Mucosa of stomach (tissue), 1 donor: ENCODE data around the gene MAPKBP1.

Source experiments
- H3K27me3 ChIP-seq: one replicate; pipeline ENCODE4 v1.7.0; 2013; ENCODE audit warnings: mild to moderate bottlenecking, low read length; ENCODE audit not compliant: control insufficient read depth, insufficient read depth
- H3K36me3 ChIP-seq: one replicate; pipeline ENCODE4 v1.7.0; 2013; ENCODE audit warnings: low read length; ENCODE audit not compliant: control insufficient read depth, insufficient read depth
- H3K4me1 ChIP-seq: one replicate; pipeline ENCODE4 v1.7.0; 2013; ENCODE audit warnings: mild to moderate bottlenecking, low read length; ENCODE audit not compliant: control insufficient read depth, insufficient read depth
- H3K4me3 ChIP-seq: one replicate; pipeline ENCODE4 v1.7.0; 2013; ENCODE audit warnings: low read length
- H3K9ac ChIP-seq: one replicate; pipeline ENCODE4 v1.7.0; 2013; ENCODE audit warnings: mild to moderate bottlenecking, low read length, moderate library complexity
- H3K9me3 ChIP-seq: one replicate; pipeline ENCODE4 v1.7.0; 2013; ENCODE audit warnings: mild to moderate bottlenecking, low read length, moderate library complexity; ENCODE audit not compliant: control insufficient read depth
- donor health status: Pancreatic carcinoma.

The MAPKBP1 gene

DNA sequence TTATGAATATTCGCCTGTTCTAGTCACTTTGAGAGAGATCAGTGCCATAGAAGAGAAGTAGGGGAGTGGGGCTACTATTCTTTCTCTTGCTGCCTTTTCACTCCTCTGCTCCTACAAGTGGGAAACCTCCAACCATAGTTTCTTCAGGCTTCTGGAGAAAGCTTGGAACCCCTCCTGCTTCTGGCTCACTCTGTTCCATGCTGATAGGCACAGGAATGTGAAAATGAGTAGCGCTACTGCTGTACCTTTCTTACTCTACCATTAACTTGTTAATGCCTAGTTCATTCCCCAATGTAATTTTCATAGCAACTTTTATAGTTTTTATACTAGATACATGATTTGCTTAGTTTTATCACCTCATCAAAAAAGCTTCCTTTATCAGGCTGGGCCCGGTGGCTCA is 26.9 kb downstream of the MAPKBP1 start:
- H3K4me3 ChIP-seq: no peak overlapping the region
- no peak overlapping the region for H3K9ac ChIP-seq
- H3K36me3 ChIP-seq: no peaks in the 10 kb centered on the region
- H3K9me3 ChIP-seq: no peaks in the 10 kb centered on the region
- H3K27me3 ChIP-seq: no peaks in the 10 kb centered on the region
- H3K4me1 ChIP-seq: peaks cover 14% of the 10 kb centered on the region

- no peak overlapping the region for H3K9ac ChIP-seq
- peaks cover 12% of the 10 kb centered on the region for H3K4me1 ChIP-seq
- no peaks in the 10 kb centered on the region for H3K27me3 ChIP-seq
- H3K36me3 ChIP-seq: no peaks in the 10 kb centered on the region
- no peaks in the 10 kb centered on the region for H3K9me3 ChIP-seq
- no peak overlapping the region for H3K4me3 ChIP-seq
Measured at GRCh38 chr15:41801850-41802455, 27.7 kb downstream of the MAPKBP1 start.

GRCh38 chr15:41804361-41804760 is 30.1 kb downstream of the MAPKBP1 start:
- Histone ChIP-seq H3K27me3 (no peaks in the 10 kb centered on the region), H3K4me3 (no peak overlapping the region), H3K4me1 (peaks cover 7% of the 10 kb centered on the region), H3K9ac (no peak overlapping the region), H3K36me3 (no peaks in the 10 kb centered on the region), H3K9me3 (no peaks in the 10 kb centered on the region)

GRCh38 chr15:41804916-41805666 is 30.8 kb downstream of the MAPKBP1 start:
- no peaks in the 10 kb centered on the region for H3K36me3 ChIP-seq
- H3K9me3 ChIP-seq: no peaks in the 10 kb centered on the region

DNA sequence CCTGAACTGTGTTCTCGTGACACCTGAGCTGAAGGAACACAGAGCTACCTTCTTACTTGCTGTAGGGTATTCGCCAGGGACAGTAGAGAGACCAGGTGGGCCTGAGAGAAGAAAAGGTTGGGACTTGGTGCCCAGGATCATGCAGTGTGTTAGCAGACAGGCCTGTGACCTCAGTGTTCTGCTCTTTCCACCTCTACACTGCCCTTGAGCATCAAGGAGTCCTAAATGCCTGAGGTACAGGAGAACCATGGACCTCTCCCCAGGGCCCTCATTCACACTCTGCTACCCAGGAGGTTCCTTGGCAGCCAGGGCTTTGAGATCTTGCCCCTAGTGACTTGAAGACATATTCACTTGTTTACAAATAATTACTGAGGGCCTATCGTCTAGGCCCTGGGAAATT is 31.4 kb downstream of the MAPKBP1 start:
- H3K27me3 ChIP-seq: no peaks in the 10 kb centered on the region
- H3K4me1 ChIP-seq: peaks cover 7% of the 10 kb centered on the region
- no peak overlapping the region for H3K9ac ChIP-seq
- H3K9me3 ChIP-seq: no peaks in the 10 kb centered on the region
- no peaks in the 10 kb centered on the region for H3K36me3 ChIP-seq
- no peak overlapping the region for H3K4me3 ChIP-seq

More at GRCh38 chr15:41804916-41805666, 30.8 kb downstream of the MAPKBP1 start:
- H3K4me3 ChIP-seq: no peak overlapping the region
- H3K27me3 ChIP-seq: no peaks in the 10 kb centered on the region
- no peak overlapping the region for H3K9ac ChIP-seq
- H3K4me1 ChIP-seq: peaks cover 7% of the 10 kb centered on the region

DNA sequence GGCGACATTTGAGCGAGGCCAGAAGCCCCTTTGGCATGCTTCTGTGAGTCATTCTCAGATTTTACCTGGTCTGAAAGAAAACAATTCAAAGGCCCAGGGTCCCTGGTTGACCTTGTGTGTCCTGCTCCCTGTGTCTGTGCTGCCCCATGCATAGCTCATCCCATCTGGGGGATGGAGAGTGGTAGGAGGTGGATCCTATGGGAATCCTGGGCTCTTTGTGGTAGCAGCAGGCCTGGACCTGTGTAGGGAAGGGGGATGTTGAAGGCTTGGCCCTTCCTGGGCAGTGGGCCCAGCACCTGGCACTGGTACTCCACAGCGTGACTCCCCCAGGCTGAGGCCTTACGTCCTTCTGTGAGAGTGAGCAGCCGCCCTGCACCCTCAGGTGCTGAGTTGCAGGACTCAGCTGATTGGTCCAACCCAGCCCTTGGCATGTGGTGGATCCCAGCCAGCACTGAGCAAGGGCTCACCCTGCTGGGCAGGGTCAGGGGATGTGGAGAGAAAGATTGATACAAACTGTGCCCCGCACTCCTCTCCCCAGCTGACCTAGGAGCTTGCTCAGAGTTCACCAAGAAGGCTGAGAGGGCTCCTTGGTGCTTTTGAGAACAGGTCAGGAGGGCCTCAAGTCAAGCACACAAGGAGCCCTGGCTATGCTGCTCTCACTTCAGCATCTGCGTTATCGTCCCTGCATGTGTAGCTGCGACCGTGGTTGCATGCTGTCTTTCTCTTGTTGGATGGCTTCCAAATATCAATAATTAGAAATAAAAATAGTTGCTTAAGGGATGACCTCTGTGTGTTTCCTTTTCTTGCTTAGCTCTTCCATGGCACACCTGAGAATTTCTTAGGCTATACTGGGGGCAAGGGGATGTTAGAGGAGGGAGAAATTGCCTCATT is 32.3 kb downstream of the MAPKBP1 start:
- Histone ChIP-seq H3K9ac (no peak overlapping the region), H3K9me3 (no peaks in the 10 kb centered on the region), H3K27me3 (no peaks in the 10 kb centered on the region), H3K4me1 (peaks cover 7% of the 10 kb centered on the region), H3K4me3 (no peak overlapping the region), H3K36me3 (no peaks in the 10 kb centered on the region)

- no peaks in the 10 kb centered on the region for H3K27me3 ChIP-seq
- peaks cover 9% of the 10 kb centered on the region for H3K36me3 ChIP-seq
- H3K4me3 ChIP-seq: no peak overlapping the region
- H3K4me1 ChIP-seq: peaks cover 7% of the 10 kb centered on the region
- H3K9ac ChIP-seq: no peak overlapping the region
- H3K9me3 ChIP-seq: no peaks in the 10 kb centered on the region
Measured at GRCh38 chr15:41809121-41809520, 34.8 kb downstream of the MAPKBP1 start.

DNA sequence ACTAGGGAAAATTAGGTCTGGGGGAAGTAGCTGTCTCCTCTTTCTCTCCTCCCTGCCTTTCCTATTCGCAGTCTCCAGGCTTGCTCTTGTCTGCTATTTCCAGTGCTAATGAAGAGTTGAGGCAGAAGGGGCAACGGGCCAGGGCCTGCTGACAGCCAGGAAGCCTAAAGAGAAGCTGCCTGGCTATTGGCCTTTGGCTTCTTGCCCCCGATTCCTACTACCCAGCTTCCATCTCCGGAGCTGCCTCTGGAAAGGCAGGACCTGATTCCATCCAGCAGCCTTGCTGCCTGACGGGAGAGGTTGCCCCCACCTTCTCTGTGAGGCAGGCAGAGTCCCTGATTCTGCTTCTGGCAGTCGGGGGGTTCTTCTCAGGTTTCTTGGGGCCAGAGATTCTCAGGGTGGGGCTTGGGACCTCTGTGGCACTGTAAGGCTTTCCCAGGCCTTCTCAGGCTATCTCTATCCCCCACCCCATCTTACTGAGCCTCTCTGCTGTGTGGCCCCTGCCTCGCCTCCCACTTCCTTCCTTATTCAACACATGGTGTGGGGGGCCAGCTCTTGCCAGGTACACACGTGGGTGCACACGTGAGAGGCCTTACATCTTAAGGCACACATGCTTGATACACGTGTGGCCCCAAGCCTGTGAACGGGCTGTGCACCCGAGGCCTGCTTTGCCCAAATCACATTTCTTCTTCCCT is 35.4 kb downstream of the MAPKBP1 start:
- Histone ChIP-seq H3K36me3 (peaks cover 9% of the 10 kb centered on the region), H3K4me1 (peaks cover 7% of the 10 kb centered on the region), H3K27me3 (no peaks in the 10 kb centered on the region), H3K9ac (no peak overlapping the region), H3K4me3 (no peak overlapping the region), H3K9me3 (no peaks in the 10 kb centered on the region)

DNA sequence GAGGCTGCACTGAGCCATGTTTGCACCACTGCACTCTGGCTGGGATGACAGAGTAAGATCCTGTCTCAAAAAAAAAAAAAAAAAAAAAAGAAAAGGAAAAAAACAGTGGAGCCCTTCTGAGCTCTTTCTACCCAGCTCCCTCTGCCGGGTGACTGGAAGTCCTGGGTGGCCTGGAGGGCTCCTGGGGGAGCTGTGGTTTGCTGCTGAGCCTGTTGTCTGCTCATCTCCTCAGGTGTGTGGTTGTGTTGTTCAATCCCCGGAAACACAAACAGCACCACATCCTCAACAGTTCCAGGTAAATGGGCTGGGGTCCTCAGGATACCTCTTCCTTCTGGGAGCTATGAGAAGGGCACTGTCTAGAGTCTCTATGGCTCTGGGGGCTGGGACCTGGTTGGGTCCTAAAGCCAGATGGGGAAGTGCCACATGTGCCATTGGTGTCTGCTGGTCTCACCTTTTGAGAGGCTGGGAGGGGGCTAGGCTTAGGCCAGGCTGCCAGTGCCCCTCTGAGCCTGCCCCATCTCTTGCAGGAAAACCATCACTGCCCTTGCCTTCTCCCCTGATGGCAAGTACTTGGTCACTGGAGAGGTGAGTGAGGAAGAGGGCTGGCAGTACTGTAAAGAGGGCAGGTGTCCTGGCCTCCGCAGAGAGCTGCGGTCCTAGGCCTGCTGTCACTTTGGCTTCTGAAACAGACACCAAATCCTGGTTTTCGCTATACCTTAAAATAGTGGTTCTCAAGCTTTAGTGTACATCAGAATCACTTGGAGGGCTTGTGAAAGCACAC is 36.6 kb downstream of the MAPKBP1 start:
- no peak overlapping the region for H3K9ac ChIP-seq
- H3K36me3 ChIP-seq: peaks cover 9% of the 10 kb centered on the region
- H3K9me3 ChIP-seq: no peaks in the 10 kb centered on the region
- peaks cover 7% of the 10 kb centered on the region for H3K4me1 ChIP-seq
- H3K27me3 ChIP-seq: no peaks in the 10 kb centered on the region
- no peak overlapping the region for H3K4me3 ChIP-seq

DNA sequence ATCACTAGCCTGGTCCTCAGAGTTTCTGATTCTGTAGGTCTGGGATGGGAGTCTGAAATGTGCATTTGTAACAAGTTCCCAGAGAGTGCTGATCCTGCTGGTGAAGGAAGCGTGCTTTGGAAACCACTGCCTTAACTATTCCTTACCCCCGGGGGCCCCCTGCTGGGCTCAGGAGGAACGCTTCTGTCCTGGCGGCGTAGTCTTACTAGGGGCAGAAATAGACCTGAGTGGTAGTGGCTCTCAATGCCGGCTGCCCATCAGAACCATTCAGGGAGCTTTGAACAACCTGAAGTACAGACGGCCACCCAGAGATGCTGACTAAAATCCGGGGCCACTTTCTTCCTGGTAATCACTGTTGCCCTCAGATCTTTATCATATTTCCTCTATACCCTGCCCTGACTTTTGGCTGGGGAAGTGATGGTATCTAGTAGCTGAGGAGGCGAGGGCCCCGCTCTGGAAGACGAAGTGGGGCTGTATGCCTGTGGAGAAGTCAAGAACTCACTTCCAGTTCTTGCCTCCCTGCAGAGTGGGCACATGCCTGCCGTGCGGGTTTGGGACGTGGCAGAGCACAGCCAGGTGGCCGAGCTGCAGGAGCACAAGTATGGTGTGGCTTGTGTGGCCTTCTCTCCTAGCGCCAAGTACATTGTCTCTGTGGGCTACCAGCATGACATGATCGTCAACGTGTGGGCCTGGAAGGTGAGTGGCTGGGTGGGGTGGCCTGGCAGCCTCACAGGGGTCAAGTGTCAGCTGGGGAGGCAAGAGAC is 37.3 kb downstream of the MAPKBP1 start:
- Histone ChIP-seq H3K9ac (no peak overlapping the region), H3K4me1 (peaks cover under 1% of the 10 kb centered on the region), H3K27me3 (no peaks in the 10 kb centered on the region), H3K9me3 (no peaks in the 10 kb centered on the region), H3K36me3 (peaks cover 10% of the 10 kb centered on the region), H3K4me3 (no peak overlapping the region)
